Epithelial cell of alveolus of lung (primary cell): ENCODE results near the gene RPRM. TPM values are rescaled to one million over a fixed set of nuclear protein-coding genes. Genes with fewer than 3 reads are reported as not detected.

Source experiments
- total RNA-seq: library from RNA; depleted of rRNA; stranded (reverse); fragments of >200 nt; gene quantifications from 2 replicates; pipeline ENCODE4 v1.2.1, GENCODE V29; 2015

The RPRM gene
- not detected in 2 replicates for total RNA-seq

GRCh38 chr2:153478289-153479261 lies at the start of gene RPRM:
TSS of gene RPRM (minus strand) at chr2:153478762. CDS start at chr2:153478565, 197 bp downstream.

